ENCODE data around the gene DLGAP1. TPM values are rescaled to one million over a fixed set of nuclear protein-coding genes. Genes with fewer than 3 reads are reported as not detected.

Gene DLGAP1
- total and polyA plus RNA-seq, 4 donors = 16.5 to 30.7 (median 29.7) TPM

GRCh38 chr18:3901811-3902210 is 553.3 kb downstream of the DLGAP1 start:
- Histone ChIP-seq H3K27me3 (ENCODE audit: control insufficient read depth, insufficient read depth, low read length) (no peaks in the 10 kb centered on the region), H3K27ac (ENCODE audit: low read depth, low read length) (no peak overlapping the region), H3K4me1 (ENCODE audit: control insufficient read depth, insufficient read depth, low read length) (no peaks in the 10 kb centered on the region), H3K9me3 (ENCODE audit: control insufficient read depth, insufficient read depth, low read length) (no peaks in the 10 kb centered on the region), H3K36me3 (ENCODE audit: control insufficient read depth, insufficient read depth, low read length) (no peaks in the 10 kb centered on the region), H3K4me3 (ENCODE audit: low read depth, low read length) (no peak overlapping the region)
- 27% methylated on average over 1 of the region's 2 CpGs for WGBS (ENCODE audit: insufficient coverage)
- DNase-seq (ENCODE audit: low read depth in 4 of 6, low spot score in 6 of 6) = peak in 2 of 6 donors; percentile 21 to 27

GRCh38 chr18:3901042-3901441 is 554.1 kb downstream of the DLGAP1 start:
- 77% methylated on average over 8 of the region's 8 CpGs for WGBS (ENCODE audit: insufficient coverage)
- H3K4me3 ChIP-seq (ENCODE audit: low read depth, low read length) = no peak overlapping the region
- H3K27ac ChIP-seq (ENCODE audit: low read depth, low read length) = no peak overlapping the region
- no peaks in the 10 kb centered on the region for H3K9me3 ChIP-seq (ENCODE audit: control insufficient read depth, insufficient read depth, low read length)
- no peaks in the 10 kb centered on the region for H3K27me3 ChIP-seq (ENCODE audit: control insufficient read depth, insufficient read depth, low read length)
- no peaks in the 10 kb centered on the region for H3K4me1 ChIP-seq (ENCODE audit: control insufficient read depth, insufficient read depth, low read length)
- DNase-seq (ENCODE audit: low read depth in 4 of 6, low spot score in 6 of 6) = no peak
- no peaks in the 10 kb centered on the region for H3K36me3 ChIP-seq (ENCODE audit: control insufficient read depth, insufficient read depth, low read length)

GRCh38 chr18:3900327-3900726 is 554.8 kb downstream of the DLGAP1 start:
- DNase-seq (ENCODE audit: low read depth in 4 of 6, low spot score in 6 of 6) = peak in 2 of 6 donors; percentile 22 to 50
- Histone ChIP-seq H3K36me3 (ENCODE audit: control insufficient read depth, insufficient read depth, low read length) (no peaks in the 10 kb centered on the region), H3K27ac (ENCODE audit: low read depth, low read length) (no peak overlapping the region), H3K4me1 (ENCODE audit: control insufficient read depth, insufficient read depth, low read length) (no peaks in the 10 kb centered on the region), H3K9me3 (ENCODE audit: control insufficient read depth, insufficient read depth, low read length) (no peaks in the 10 kb centered on the region), H3K27me3 (ENCODE audit: control insufficient read depth, insufficient read depth, low read length) (no peaks in the 10 kb centered on the region), H3K4me3 (ENCODE audit: low read depth, low read length) (no peak overlapping the region)
- WGBS (ENCODE audit: insufficient coverage) = no CpG with 5 or more reads among the region's 2 CpGs

- Histone ChIP-seq H3K27ac (ENCODE audit: low read depth, low read length) (no peak overlapping the region), H3K4me1 (ENCODE audit: control insufficient read depth, insufficient read depth, low read length) (no peaks in the 10 kb centered on the region), H3K4me3 (ENCODE audit: low read depth, low read length) (no peak overlapping the region), H3K9me3 (ENCODE audit: control insufficient read depth, insufficient read depth, low read length) (no peaks in the 10 kb centered on the region), H3K27me3 (ENCODE audit: control insufficient read depth, insufficient read depth, low read length) (no peaks in the 10 kb centered on the region), H3K36me3 (ENCODE audit: control insufficient read depth, insufficient read depth, low read length) (no peaks in the 10 kb centered on the region)
- 100% methylated on average over 2 of the region's 4 CpGs for WGBS (ENCODE audit: insufficient coverage)
- peak in 1 of 6 donors; percentile 35 for DNase-seq (ENCODE audit: low read depth in 4 of 6, low spot score in 6 of 6)
These were observed 556.1 kb downstream of the DLGAP1 start for GRCh38 chr18:3898861-3899613.

- WGBS (ENCODE audit: insufficient coverage) = 8% methylated on average over 2 of the region's 2 CpGs
- no peaks in the 10 kb centered on the region for H3K36me3 ChIP-seq (ENCODE audit: control insufficient read depth, insufficient read depth, low read length)
- no peak for DNase-seq (ENCODE audit: low read depth in 4 of 6, low spot score in 6 of 6)
- no peaks in the 10 kb centered on the region for H3K9me3 ChIP-seq (ENCODE audit: control insufficient read depth, insufficient read depth, low read length)
- H3K27ac ChIP-seq (ENCODE audit: low read depth, low read length) = no peak overlapping the region
- H3K4me1 ChIP-seq (ENCODE audit: control insufficient read depth, insufficient read depth, low read length) = no peaks in the 10 kb centered on the region
- no peaks in the 10 kb centered on the region for H3K27me3 ChIP-seq (ENCODE audit: control insufficient read depth, insufficient read depth, low read length)
- H3K4me3 ChIP-seq (ENCODE audit: low read depth, low read length) = no peak overlapping the region
These were observed 563.0 kb downstream of the DLGAP1 start for GRCh38 chr18:3892152-3892551.

GRCh38 chr18:3891245-3891644 is 563.9 kb downstream of the DLGAP1 start:
- Histone ChIP-seq H3K9me3 (ENCODE audit: control insufficient read depth, insufficient read depth, low read length) (no peaks in the 10 kb centered on the region), H3K36me3 (ENCODE audit: control insufficient read depth, insufficient read depth, low read length) (no peaks in the 10 kb centered on the region), H3K4me3 (ENCODE audit: low read depth, low read length) (no peak overlapping the region), H3K27me3 (ENCODE audit: control insufficient read depth, insufficient read depth, low read length) (no peaks in the 10 kb centered on the region), H3K27ac (ENCODE audit: low read depth, low read length) (no peak overlapping the region), H3K4me1 (ENCODE audit: control insufficient read depth, insufficient read depth, low read length) (no peaks in the 10 kb centered on the region)
- no peak for DNase-seq (ENCODE audit: low read depth in 4 of 6, low spot score in 6 of 6)
- 73% methylated on average over 2 of the region's 3 CpGs for WGBS (ENCODE audit: insufficient coverage)

- H3K36me3 ChIP-seq (ENCODE audit: control insufficient read depth, insufficient read depth, low read length) = no peaks in the 10 kb centered on the region
- no peak for DNase-seq (ENCODE audit: low read depth in 4 of 6, low spot score in 6 of 6)
- H3K27me3 ChIP-seq (ENCODE audit: control insufficient read depth, insufficient read depth, low read length) = no peaks in the 10 kb centered on the region
- no peak overlapping the region for H3K27ac ChIP-seq (ENCODE audit: low read depth, low read length)
- no peaks in the 10 kb centered on the region for H3K4me1 ChIP-seq (ENCODE audit: control insufficient read depth, insufficient read depth, low read length)
- no peaks in the 10 kb centered on the region for H3K9me3 ChIP-seq (ENCODE audit: control insufficient read depth, insufficient read depth, low read length)
- WGBS (ENCODE audit: insufficient coverage) = 97% methylated on average over 3 of the region's 3 CpGs
- no peak overlapping the region for H3K4me3 ChIP-seq (ENCODE audit: low read depth, low read length)
These were observed 565.3 kb downstream of the DLGAP1 start for GRCh38 chr18:3889803-3890202.

- Histone ChIP-seq H3K4me1 (ENCODE audit: control insufficient read depth, insufficient read depth, low read length) (no peaks in the 10 kb centered on the region), H3K27ac (ENCODE audit: low read depth, low read length) (no peak overlapping the region), H3K9me3 (ENCODE audit: control insufficient read depth, insufficient read depth, low read length) (no peaks in the 10 kb centered on the region), H3K4me3 (ENCODE audit: low read depth, low read length) (no peak overlapping the region), H3K36me3 (ENCODE audit: control insufficient read depth, insufficient read depth, low read length) (no peaks in the 10 kb centered on the region), H3K27me3 (ENCODE audit: control insufficient read depth, insufficient read depth, low read length) (no peaks in the 10 kb centered on the region)
- DNase-seq (ENCODE audit: low read depth in 4 of 6, low spot score in 6 of 6) = no peak
- WGBS (ENCODE audit: insufficient coverage) = no CpG with 5 or more reads among the region's 1 CpG
These were observed 566.0 kb downstream of the DLGAP1 start for GRCh38 chr18:3889121-3889520.

- Histone ChIP-seq H3K4me1 (ENCODE audit: control insufficient read depth, insufficient read depth, low read length) (no peaks in the 10 kb centered on the region), H3K27me3 (ENCODE audit: control insufficient read depth, insufficient read depth, low read length) (no peaks in the 10 kb centered on the region), H3K36me3 (ENCODE audit: control insufficient read depth, insufficient read depth, low read length) (no peaks in the 10 kb centered on the region), H3K27ac (ENCODE audit: low read depth, low read length) (no peak overlapping the region), H3K9me3 (ENCODE audit: control insufficient read depth, insufficient read depth, low read length) (no peaks in the 10 kb centered on the region), H3K4me3 (ENCODE audit: low read depth, low read length) (no peak overlapping the region)
- no peak for DNase-seq (ENCODE audit: low read depth in 4 of 6, low spot score in 6 of 6)
- 79% methylated on average over 3 of the region's 10 CpGs for WGBS (ENCODE audit: insufficient coverage)
These were observed 568.4 kb downstream of the DLGAP1 start for GRCh38 chr18:3886575-3887322.

Data from spinal cord (tissue), 10 donors.